Measurements from ENCODE around the gene ANKRD16.
A peak's percentile ranks its signal among the peaks of the same experiment; 100 is the strongest.

ANKRD16 gene

GRCh38 chr10:5817322-5818047 lies 72.2 kb downstream of the ANKRD16 start:
- H3K4me3 ChIP-seq (ENCODE audit: low read depth, low read length): no peak overlapping the region
- no peak for TF ChIP-seq CTCF (IDR thresholded peaks at IDR 0.05; ENCODE audit: insufficient read depth, low read depth, low read length, missing control alignments)
- DNase-seq (ENCODE audit: low read depth): peak; percentile 75

GRCh38 chr10:5816170-5816569 lies 73.5 kb downstream of the ANKRD16 start:
- DNase-seq (ENCODE audit: low read depth): peak; percentile 66
- TF ChIP-seq CTCF (IDR thresholded peaks at IDR 0.05; ENCODE audit: insufficient read depth, low read depth, low read length, missing control alignments): no peak
- no peak overlapping the region for H3K4me3 ChIP-seq (ENCODE audit: low read depth, low read length)

- peak; percentile 68 for DNase-seq (ENCODE audit: low read depth)
- no peak for TF ChIP-seq CTCF (IDR thresholded peaks at IDR 0.05; ENCODE audit: insufficient read depth, low read depth, low read length, missing control alignments)
- H3K4me3 ChIP-seq (ENCODE audit: low read depth, low read length): peak overlapping the region; percentile 86
Measured at GRCh38 chr10:5814110-5815107, 75.3 kb downstream of the ANKRD16 start.

- DNase-seq (ENCODE audit: low read depth): peak; percentile 98
- H3K4me3 ChIP-seq (ENCODE audit: low read depth, low read length): peak within 1 kb of the TSS; percentile 99
- no peak for TF ChIP-seq CTCF (IDR thresholded peaks at IDR 0.05; ENCODE audit: insufficient read depth, low read depth, low read length, missing control alignments)
Measured at GRCh38 chr10:5813341-5814109, 76.2 kb downstream of the ANKRD16 start, which contains the start of gene GDI2. TSS of gene GDI2 (minus strand) at chr10:5813434. CDS start at chr10:5813258, 176 bp downstream.

- TF ChIP-seq CTCF (IDR thresholded peaks at IDR 0.05; ENCODE audit: insufficient read depth, low read depth, low read length, missing control alignments): no peak
- H3K4me3 ChIP-seq (ENCODE audit: low read depth, low read length): peak overlapping the region; percentile 99
- DNase-seq (ENCODE audit: low read depth): no peak
Measured at GRCh38 chr10:5813091-5813340, 76.7 kb downstream of the ANKRD16 start.

GRCh38 chr10:5812283-5813090 lies 77.2 kb downstream of the ANKRD16 start:
- DNase-seq (ENCODE audit: low read depth): peak; percentile 63
- TF ChIP-seq CTCF (IDR thresholded peaks at IDR 0.05; ENCODE audit: insufficient read depth, low read depth, low read length, missing control alignments): no peak
- H3K4me3 ChIP-seq (ENCODE audit: low read depth, low read length): peak overlapping the region; percentile 99

Data from GM12865 (cell line).